ENCODE measurements around the gene MAP2K3.
"Not testable (repeated sequence)": the region's sequence is repeated elsewhere in the genome, so short reads cannot be mapped to it uniquely, and the experiment has no call there.

DNA sequence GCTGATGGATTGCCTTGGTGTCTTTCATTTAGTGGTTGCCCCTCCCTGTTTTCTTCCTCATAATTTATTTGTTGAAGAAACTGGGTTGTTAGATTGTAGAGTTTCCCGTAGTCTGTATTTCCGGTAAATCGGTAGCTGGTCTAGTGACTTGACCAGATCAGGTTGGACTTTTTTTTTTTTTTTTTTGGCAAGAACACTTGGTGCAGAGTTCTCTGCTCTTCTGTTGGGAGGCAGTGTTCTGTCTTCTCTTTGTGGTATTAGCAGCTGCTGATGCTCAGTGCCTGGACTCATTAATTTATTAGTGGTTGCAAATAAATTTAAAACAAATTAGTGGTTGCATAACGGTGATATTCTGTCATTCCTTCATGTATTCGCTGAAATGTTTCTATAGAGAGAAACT, 40.2 kb downstream of the MAP2K3 start:
- TF ChIP-seq, protein P1, sequence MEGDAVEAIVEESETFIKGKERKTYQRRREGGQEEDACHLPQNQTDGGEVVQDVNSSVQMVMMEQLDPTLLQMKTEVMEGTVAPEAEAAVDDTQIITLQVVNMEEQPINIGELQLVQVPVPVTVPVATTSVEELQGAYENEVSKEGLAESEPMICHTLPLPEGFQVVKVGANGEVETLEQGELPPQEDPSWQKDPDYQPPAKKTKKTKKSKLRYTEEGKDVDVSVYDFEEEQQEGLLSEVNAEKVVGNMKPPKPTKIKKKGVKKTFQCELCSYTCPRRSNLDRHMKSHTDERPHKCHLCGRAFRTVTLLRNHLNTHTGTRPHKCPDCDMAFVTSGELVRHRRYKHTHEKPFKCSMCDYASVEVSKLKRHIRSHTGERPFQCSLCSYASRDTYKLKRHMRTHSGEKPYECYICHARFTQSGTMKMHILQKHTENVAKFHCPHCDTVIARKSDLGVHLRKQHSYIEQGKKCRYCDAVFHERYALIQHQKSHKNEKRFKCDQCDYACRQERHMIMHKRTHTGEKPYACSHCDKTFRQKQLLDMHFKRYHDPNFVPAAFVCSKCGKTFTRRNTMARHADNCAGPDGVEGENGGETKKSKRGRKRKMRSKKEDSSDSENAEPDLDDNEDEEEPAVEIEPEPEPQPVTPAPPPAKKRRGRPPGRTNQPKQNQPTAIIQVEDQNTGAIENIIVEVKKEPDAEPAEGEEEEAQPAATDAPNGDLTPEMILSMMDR (IDR thresholded peaks at IDR 0.05; ENCODE audit: control extremely low read depth in 1 of 3, insufficient read depth in 1 of 3, low read depth in 1 of 3, low read length in 3 of 3), result not testable (repeated sequence)
- TF ChIP-seq CREB1 (IDR thresholded peaks at IDR 0.05); SP2 (IDR thresholded peaks at IDR 0.05; ENCODE audit: low read length); CEBPB (IDR thresholded peaks at IDR 0.05; ENCODE audit: low read depth, low read length); POLR2A (IDR thresholded peaks at IDR 0.05; ENCODE audit: control extremely low read depth in 1 of 2, low read depth in 2 of 2, low read length in 2 of 2); POLR2AphosphoS5 (IDR thresholded peaks at IDR 0.05; ENCODE audit: low read depth, low read length); EZH2 (IDR thresholded peaks at IDR 0.05; ENCODE audit: low read depth, low read length, severe bottlenecking): not testable (repeated sequence)
